NCI-H1694 (cell line): ENCODE data around the gene LINC01488.

Source experiments
- DNase-seq: peaks from one replicate; lab custom pipeline; 2025; lab: John Stamatoyannopoulos, UW

LINC01488 gene

GRCh38 chr11:69481393-69481844 lies at the start of gene LINC01488:
LINC01488 (plus strand) TSS chr11:69481663.
- no peak for DNase-seq

GRCh38 chr11:69431893-69432738 lies 49.3 kb upstream of the LINC01488 start:
- no peak for DNase-seq

GRCh38 chr11:69433741-69434140 lies 47.7 kb upstream of the LINC01488 start:
- no peak for DNase-seq

GRCh38 chr11:69434471-69434931 lies 47.0 kb upstream of the LINC01488 start:
- DNase-seq = no peak

- no peak for DNase-seq
These were observed 46.1 kb upstream of the LINC01488 start for GRCh38 chr11:69435161-69435986.

GRCh38 chr11:69436041-69436982 lies 45.2 kb upstream of the LINC01488 start:
- no peak for DNase-seq

- DNase-seq = no peak
These were observed 44.2 kb upstream of the LINC01488 start for GRCh38 chr11:69437001-69437875.

- no peak for DNase-seq
These were observed 43.6 kb upstream of the LINC01488 start for GRCh38 chr11:69437876-69438205.

GRCh38 chr11:69438286-69438920 lies 43.1 kb upstream of the LINC01488 start:
- DNase-seq = no peak

- no peak for DNase-seq
These were observed 42.3 kb upstream of the LINC01488 start for GRCh38 chr11:69439127-69439526.

GRCh38 chr11:69439651-69440464 lies 41.6 kb upstream of the LINC01488 start:
- DNase-seq = no peak

- no peak for DNase-seq
These were observed 40.6 kb upstream of the LINC01488 start for GRCh38 chr11:69440876-69441275.

GRCh38 chr11:69442012-69442806 lies 39.3 kb upstream of the LINC01488 start:
- no peak for DNase-seq

GRCh38 chr11:69442807-69443137 lies 38.7 kb upstream of the LINC01488 start:
- no peak for DNase-seq

GRCh38 chr11:69443138-69443967 lies 38.1 kb upstream of the LINC01488 start:
- no peak for DNase-seq

GRCh38 chr11:69443968-69444364 lies 37.5 kb upstream of the LINC01488 start:
- no peak for DNase-seq

GRCh38 chr11:69444381-69445130 lies 36.9 kb upstream of the LINC01488 start:
- no peak for DNase-seq
